HG02759 (cell line): ENCODE measurements around the gene ART1.

Experiments
- ATAC-seq: cut with Tn5 transposase; IDR thresholded peaks from one replicate; pipeline ENCODE4 v1.9.1; 2021; ENCODE audit warnings: mild to moderate bottlenecking, moderate library complexity; ENCODE audit not compliant: unreplicated experiment

ART1 gene

DNA sequence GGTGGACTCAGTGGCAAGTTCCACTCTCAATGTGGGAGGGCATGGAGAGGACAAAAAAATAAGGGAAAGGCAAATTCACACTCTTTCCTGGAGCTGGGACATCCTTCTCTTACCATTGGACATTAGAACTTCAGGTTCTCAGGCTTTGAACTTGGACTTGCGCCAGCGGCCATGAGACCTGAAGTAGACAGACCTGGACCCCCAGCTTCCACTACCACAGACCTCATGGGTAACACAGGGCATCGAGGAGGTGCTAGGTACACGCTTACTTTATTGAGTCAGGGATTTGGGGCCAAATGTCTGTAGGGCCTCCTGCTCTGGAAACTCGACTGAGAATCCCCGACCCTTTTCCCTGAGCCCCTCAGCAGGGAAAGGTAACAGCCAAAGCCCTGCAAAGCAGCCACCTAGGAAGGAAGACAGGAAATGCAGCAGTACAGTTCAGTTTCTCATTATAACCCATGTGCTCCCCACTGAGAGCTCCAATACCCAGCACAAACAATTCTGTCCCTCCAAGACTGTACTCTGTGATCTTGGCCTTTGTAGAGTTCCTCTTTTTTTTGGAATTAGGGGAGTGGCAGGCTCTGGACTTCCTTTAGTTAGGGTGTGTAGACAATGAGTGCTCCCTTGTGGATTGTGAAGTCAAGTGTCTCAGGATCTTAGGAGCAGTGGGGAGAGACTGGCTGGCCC is 20.6 kb downstream of the ART1 start:
- no peak for ATAC-seq

DNA sequence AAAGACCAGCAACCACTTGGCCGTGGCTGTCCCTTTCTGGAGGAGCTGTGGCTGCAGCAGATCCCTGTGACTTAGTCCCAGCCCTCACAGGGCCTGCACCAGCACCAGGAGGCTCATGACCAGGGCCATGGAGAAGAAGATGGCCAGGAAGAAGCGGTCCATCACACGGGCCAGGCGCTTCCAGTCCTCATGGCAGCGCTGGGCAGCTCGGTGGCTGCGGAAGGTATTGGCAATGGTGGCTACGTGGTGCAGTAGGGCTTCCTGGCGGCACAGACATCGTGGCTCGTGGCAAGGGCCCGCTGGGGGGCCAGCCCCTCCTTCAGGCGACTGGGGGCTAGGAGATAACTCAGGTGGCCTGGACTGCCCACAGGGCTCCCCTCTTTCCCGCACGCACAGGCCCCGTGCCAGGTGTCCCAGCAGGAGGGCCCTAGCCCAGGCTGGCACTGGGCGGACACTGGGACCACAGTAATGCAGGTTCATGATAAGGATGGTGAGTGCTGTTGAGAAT is 21.1 kb downstream of the ART1 start:
- no peak for ATAC-seq

DNA sequence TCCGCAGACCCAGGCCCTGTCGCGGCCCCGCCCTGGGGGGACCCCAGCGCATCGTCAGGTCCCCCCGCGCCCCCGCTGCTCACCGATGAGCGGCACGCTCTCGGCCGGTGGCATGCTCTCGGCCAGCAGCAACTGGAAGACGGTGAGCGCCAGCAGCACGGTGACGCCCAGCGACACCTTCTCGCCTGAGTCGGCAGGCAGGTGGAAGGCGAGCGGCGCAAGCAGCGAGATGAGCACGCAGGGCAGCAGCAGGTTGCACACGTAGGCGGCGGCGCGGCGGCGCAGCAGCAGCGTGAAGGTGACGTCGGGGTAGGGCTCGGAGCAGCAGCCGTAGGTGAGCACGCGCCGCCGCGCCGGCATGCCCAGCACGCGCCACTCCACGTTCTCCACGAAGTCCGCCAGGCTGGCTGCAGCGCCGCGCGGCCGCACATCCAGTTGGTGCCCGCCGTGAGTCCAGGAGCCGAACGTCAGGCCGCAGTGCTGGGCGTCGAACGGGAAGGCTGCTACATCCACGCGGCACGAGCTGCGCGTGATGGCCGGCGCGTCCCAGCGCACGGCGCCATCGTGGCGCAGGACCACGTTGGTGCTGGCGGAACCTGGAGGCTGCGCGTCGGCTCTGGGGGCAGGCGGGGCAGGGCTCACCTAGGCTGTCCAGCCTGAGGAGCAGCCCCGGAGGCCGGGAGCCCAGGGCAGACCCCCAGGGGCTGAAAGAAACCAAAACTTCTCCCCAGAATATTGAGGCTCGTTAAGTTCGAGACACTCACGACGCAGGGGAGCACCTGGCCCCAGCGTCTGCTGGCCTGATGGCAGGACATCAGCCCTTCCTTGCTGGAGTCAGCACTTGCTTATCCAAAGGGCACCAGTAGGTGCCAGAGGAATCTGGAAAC is 22.5 kb downstream of the ART1 start:
- ATAC-seq: no peak

DNA sequence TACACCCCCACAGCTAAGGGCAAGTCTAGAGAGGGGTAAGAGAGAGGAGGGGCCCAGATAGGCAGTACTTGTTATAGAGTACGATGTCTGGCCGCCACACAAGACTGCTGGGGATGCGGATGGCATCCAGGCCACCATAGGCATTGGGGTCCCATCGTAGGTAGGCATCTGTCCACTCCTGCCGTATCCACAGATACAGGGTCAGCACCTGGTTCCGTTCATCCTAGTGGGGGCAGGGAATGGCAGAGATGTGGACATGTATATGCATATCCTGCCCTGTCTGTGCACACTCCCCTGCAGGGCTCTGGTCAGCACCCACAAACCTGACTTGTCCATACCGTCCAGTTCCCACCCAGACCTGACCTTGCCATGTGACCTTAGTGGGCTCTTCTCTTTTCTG is 24.2 kb downstream of the ART1 start:
- no peak for ATAC-seq

DNA sequence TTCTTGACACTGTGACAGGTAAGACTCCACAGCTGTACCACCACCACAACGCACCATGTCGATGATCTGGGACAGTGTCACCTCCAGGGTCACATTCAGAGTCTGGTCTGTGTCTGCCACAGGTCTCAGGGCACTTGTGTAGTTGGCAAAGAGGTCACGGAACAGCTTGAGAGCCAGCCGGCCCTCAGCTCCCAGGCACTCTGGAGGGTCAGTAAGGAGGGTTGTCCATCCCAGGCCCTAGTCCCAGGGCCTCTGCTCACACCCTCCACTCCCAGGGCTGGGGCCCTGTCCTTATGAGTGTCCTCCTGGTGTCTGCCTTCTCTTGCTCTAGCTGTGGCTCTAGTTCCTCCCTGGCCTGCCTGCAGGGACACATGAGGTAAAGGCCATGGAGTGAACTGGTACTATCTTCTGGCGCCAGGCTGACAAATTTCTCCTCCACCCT is 24.8 kb downstream of the ART1 start:
- ATAC-seq: no peak

DNA sequence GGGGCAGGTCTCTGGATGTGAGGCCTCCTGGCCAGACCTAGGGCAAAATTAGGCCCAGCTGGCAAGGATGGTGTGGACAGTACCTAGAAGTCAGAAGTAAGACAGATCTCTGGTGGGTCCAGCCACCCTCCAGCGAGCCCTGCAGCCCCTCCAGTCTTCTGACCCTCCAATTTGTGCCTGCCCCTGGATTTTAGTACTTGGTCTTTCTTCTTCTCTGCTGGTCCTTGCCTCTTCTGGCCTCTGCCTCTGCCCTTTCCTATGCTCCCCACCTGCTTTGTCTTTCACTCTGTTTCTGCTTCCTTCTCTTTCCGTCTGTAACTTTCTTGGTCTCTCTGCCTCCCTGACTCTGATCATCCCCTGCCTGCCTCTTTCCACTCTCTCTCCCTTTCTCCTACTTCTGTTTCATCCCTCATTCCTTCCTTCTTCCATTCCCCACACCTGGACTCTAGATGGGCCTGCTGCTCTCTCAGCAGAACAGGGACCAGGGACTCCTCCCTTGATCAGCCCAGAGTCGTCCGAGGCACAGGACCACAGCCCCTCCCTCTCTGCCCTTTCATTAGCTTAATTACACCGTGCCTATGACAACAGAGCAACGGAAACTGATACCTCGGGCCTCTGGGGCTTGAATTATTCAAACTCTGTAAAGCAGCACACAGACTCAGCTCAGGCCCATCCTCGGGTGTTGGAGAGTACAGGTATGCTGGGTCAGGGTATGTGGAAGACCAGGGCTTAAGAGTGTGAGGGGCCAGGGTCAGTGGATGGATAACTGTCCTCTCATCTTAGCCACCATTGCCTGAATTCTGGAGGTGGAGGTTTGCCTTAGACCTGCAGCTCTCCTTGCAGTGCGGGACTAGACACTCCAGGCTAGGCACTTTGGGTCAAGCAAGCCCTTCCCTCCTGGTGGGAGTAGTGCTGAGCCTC is 26.7 kb downstream of the ART1 start, which contains the start of gene CHRNA10:
TSS of gene CHRNA10 (minus strand) at position 51 of the 921 bp plus-strand sequence. CDS start 72 bp downstream, outside the sequence.
- ATAC-seq: no peak

DNA sequence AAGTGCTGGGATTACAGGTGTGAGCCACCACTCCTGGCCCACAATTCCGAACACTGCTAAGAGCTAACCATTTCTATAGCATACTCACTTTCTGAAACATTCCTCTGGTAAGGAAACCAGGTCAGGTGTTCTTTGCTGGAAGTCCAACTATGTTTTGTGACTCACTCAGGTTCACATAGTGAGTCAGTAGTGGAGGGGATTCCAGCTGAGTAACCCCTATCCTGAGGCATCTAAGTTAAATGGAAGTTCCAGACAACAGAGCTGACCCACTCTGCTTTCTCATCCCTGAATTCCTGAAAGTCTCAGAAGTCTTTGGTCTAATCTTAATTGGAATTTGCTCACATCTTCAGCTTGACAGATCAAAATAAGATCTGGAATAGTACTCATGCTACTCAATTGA is 29.3 kb downstream of the ART1 start:
- no peak for ATAC-seq

DNA sequence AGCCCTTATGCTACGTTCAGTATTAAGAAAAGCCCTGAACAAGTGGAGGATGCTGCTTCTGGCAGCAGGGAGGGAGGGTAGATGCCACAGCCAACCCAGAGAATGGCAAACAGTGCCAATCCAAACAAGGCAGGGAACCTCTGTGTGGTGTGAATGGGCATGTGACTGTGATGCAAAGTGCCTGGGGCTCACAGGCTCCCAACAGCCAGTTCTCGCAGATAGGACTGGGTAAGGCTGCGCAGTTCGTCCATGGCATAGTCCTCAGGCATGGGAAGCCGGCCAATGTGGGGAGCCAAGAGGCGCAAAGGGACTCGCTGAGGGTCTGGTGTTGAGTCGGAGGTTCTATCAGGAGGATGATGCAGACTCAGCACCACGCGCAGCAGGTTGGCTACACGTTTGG is 31.0 kb downstream of the ART1 start:
- ATAC-seq: no peak

DNA sequence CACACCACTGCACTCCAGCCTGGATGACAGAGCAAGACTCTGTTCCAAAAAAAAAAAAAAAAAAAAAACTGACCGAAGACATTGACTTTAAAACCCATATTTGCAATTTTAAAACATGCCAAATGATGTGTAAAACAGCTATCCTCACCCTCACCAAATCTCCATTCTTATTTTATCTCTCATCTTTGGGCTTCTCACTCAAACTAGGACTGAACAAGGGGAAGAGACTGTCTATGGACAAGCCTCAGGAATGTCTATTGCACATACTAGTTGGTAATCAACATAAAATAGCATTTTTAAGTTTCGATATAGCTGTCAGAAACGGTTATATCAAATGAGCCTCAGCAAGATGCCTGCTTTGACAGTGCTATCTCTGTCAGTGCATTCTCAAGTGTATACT is 34.1 kb downstream of the ART1 start:
- ATAC-seq: no peak

DNA sequence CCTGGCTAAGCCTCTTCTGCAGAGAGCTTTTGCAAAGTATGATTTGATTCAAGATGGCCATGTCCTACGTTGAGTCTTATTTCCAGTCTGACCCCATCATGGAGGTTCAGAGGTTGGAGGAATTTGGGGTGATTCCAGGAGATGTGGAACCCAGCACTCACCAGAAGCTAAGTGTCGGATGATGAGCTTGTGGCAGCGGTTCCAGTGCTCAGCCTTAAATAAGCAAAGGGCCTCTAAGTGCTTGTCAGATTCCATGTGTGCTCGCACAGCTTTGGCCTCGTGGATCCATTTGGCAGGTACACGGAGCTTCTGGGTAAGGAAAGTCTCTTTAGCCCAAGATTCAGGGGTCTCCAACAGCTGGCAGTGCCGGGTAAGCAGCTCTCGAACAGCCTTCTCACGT is 38.1 kb downstream of the ART1 start:
- ATAC-seq: no peak

DNA sequence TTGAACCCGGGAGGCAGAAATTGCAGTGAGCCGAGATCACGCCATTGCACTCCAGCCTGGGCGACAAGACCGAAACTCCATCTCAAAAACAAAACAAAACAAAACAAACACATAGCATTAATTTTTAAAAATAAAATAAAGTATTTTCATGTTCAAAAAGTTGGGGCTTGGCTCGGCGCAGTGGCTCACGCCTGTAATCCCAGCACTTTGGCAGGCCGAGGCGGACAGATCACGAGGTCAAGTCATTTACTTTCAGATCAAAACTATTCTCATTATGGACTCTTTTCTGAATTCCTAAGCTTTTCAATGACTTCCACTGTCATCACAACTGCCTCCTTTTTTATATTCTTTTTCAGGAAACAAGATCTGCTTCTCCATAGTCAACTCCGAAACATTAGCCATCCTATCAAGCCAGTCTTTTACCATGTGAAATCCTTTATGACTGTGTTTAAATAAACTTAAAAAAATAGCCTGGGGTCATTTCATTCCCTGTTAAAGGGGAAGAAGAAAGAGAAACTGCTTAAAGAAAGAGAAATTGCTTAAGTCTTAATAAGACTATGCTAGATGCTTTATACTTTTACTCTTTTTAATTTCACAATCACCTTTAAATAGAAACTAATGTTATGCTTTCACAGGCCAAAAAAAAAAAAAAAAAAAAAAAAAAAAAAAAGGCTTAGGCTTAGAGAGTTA is 39.3 kb downstream of the ART1 start:
- ATAC-seq: no peak

DNA sequence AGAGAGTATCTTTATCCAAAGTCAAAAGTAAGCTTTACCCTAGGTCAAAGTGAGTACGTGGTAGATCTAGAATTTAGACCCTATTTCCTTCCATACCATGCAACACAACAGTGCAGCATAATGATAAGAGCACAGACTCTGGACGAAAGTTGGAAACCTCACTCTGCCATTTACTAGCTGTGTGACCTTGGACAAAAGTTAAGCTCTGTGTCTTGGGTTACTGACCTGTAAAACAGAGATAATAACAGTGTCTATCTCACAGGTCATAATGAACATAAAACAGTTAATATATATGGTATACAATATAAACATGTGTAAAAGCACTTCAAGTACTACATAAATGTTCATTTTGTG is 39.9 kb downstream of the ART1 start:
- no peak for ATAC-seq

DNA sequence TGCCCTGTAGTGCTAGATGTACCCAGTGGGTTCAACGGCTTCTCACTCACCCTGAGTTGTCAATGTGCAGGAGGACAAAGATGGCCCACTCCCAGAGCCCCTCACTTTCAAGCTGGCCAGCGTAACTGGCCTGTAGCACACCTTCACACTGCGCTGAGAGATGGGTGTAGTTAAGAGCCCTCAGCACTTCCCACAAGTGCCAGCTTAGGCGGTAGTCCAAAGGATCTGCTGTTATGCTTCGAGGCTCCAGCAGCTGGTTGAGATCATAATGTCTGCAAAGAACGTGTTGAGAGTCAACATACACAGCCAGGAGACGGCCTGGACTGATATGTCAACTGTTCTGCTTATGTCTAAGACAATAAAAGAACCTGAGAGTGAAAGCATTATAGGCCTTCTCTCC is 41.0 kb downstream of the ART1 start:
- no peak for ATAC-seq

DNA sequence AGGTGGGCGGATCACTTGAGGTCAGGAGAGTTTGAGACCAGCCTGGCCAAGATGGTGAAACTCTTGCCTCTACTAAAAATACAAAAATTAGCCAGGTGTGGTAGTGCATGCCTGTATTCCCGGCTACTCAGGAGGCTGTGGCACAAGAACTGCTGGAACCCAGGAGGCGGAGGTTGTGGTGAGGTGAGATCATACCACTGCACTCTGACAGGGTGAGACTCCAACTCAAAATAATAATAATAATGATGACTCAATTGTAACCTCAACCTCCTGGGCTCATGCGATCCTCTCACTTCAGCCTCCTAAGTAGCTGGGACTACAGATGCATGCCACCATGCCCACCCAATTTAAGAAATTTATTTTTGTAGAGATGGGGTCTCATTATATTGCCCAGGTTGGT is 41.8 kb downstream of the ART1 start:
- no peak for ATAC-seq

DNA sequence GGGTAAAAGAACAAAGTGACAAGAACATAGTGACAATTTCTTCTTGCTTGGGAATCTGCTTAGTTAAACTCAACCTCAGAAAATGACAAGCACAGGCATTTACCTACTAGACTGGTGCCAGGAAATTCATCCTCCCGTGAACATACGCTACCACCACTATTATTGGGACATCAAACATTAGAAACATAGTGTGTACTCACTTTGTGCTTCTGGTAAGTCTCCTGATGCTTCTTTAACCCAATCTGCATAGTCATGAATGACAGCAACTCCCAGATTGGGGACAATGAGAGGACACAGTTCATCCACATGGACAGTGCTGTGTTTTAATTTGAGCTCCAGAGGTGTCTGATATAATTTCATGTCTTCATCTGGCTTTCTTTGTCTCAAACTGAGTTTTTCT is 55.5 kb downstream of the ART1 start:
- no peak for ATAC-seq

DNA sequence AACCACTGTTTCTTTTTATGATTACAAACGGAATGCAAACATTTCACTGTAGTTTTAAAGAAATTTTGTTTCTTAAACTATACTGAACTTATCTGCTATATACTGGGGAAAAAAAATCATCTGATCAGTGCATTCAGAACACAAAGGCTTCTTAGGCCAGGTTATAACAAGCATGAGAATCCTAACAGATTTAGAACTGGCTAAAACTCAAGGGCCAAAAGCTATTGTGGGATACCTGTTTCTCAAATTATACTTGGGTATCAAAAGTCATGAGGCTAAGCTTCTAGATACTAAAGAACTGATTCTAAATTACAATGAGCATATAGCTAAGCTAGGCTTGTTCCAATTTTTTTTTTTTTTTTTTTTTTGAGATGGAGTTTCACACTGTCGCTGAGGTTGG is 56.0 kb downstream of the ART1 start:
- ATAC-seq: no peak

DNA sequence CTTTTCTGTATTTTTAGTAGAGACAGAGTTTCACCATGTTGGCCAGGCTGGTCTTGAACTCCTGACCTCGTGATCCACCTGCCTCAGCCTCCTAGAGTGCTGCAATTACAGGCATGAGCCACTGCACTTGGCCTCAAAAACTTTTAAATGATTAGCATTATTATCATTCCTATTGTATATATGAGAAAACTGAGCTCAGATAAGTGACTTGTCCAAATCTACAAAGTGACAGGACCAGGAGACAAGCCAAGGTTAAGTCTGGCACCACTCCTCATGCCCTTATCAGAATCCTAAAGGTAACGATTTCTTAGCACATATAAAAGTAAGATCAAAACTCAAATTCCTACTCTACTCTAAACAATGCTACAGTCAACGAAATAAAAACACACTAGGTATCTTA is 58.5 kb downstream of the ART1 start:
- ATAC-seq: no peak

DNA sequence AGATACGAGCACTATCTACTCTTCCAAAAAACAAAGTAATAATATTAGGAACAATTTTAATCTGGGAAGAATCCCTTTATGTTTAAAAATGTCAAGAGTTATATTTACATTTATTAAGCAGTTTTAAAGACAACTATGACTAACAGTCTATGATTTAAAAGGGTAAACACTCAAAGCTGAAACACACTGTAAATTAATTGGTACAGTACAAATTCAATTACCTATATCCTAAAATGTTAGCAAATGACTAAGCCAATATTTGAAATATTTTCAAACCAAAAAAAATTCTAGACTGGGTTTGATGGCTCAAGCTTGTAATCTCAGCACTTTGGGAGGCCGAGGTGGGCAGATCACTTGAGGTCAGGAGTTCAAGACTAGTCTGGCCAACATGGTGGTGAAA is 62.2 kb downstream of the ART1 start:
- ATAC-seq: no peak

DNA sequence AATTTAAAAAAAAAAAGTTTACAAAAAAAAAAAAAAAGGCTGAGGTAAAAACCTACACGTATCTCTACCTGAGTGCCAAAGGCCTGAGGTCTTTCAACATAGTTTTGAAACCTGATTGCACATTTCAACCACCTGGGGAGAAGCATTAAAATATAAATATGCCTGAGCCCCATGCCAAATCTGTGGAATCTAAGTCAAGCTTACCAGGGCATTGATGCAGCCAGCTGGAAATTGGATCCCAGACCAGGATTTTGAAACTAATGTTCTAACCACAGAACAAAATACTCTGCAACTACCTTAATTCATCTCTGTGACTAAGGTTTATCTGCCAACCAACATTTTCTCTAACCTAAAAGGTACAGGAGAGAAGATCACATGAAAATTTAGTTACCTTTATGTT is 65.0 kb downstream of the ART1 start:
- ATAC-seq: no peak

DNA sequence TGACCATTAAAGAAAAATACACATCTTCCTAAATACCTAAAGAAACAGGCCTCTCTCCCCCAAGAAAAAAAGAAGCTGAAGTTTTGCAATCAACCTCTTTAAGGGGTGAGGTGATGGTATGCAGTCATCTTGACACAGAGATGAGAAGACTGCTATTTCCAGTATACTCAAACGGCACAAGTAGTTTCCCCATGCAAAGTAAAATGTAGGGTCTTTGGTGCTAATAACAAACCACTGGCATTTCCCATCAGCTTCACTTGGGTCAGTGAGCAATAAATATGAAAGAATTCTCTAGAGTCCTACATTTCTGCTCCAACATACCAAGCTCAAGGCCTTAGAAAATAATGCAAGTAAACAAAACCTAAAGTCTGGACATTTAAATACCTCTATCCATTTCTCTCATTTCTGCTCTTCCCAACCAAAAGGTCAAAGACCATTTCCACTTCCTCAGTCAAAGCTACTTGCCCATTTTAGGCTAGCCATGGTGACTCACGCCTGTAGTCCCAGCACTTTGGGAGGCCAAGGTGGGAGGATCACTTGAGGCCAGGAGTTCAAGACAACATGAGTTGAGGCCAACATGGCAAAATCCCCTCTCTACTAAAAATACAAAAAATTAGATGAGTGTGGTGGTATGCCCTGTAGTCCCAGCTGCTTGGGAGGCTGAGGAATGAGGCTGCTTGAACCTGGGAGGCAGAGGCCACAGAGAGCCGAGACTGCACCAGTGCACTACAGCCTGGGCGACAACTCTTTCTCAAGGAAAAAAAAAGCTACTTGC is 65.7 kb downstream of the ART1 start:
- no peak for ATAC-seq
